Stimulated activated memory B cell treated with anti-CD40 and anti-IgM and Interleukin-4, amounts not matched to agents 10 μg/mL and 1 μg/mL and 100 μg/mL, for 72 hours (primary cell): Measurements from ENCODE around the gene CSNK2A3.

Experiments used
- ATAC-seq: fragments of 150-1000 bp; cut with Tn5 transposase; 2 replicates; pipeline ENCODE4 v1.10.0; 2021
- H3K27ac Mint-ChIP-seq: one replicate; pipeline ENCODE4 v1.8.0; 2022; ENCODE audit warnings: mild to moderate bottlenecking, mixed read lengths
- H3K27me3 Mint-ChIP-seq: one replicate; pipeline ENCODE4 v1.8.0; 2022; ENCODE audit warnings: mixed read lengths
- H3K36me3 Mint-ChIP-seq: one replicate; pipeline ENCODE4 v1.8.0; 2022; ENCODE audit warnings: mixed read lengths
- H3K4me1 Mint-ChIP-seq: one replicate; pipeline ENCODE4 v1.8.0; 2022; ENCODE audit warnings: mixed read lengths
- H3K4me3 Mint-ChIP-seq: one replicate; pipeline ENCODE4 v1.8.0; 2022; ENCODE audit warnings: mild to moderate bottlenecking, moderate library complexity, mixed read lengths
- H3K9me3 Mint-ChIP-seq: one replicate; pipeline ENCODE4 v1.8.0; 2022; ENCODE audit warnings: mixed read lengths

CSNK2A3 gene

DNA sequence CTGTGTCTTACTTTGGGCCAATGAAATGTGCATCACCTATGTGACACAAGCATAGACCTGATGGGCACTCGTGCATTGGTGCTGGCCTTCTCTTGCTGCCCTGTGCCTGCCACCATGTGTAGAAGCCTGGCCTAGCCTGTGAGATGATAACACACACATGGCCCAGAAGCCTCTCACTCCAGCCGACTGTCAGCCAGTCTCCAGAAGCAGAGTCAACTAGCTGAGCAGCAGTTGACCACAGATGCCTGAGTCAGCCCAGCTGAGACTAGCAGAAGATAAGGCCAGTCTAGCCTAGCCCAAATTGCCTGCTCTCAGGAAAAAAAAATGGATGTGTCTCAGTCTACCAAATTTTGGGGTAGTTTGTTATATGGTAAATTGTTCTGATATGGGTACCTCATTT, 46.2 kb downstream of the CSNK2A3 start:
- Mint-ChIP-seq H3K4me1 (no peaks in the 10 kb centered on the region), H3K36me3 (no peaks in the 10 kb centered on the region), H3K27me3 (peaks cover 8% of the 10 kb centered on the region), H3K4me3 (no peak overlapping the region), H3K9me3 (peaks cover 14% of the 10 kb centered on the region), H3K27ac (no peak overlapping the region)
- no peak for ATAC-seq

DNA sequence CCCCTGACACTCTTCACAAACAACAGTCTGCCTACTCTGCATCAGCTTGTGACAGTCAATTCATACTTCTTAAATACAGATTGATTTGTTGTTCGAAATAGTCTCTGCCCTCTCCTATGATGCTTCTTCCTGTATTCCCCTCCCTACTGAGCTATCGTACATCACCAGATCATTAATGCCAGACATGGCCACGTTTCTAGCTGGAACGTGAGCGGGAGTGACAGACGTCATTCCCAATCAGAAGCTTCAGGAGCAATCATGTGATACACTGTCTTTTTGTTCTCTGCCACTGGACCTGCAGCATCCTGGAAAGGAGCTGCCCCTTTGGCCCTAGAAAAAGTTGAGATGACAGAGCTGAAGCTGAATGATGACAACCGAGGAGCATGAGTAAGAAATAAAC, 48.5 kb downstream of the CSNK2A3 start:
- H3K27me3 Mint-ChIP-seq = peaks cover 29% of the 10 kb centered on the region
- H3K4me3 Mint-ChIP-seq = no peak overlapping the region
- no peaks in the 10 kb centered on the region for H3K4me1 Mint-ChIP-seq
- H3K9me3 Mint-ChIP-seq = peaks cover 4% of the 10 kb centered on the region
- ATAC-seq = no peak
- H3K27ac Mint-ChIP-seq = no peak overlapping the region
- H3K36me3 Mint-ChIP-seq = no peaks in the 10 kb centered on the region

- ATAC-seq = no peak
- H3K9me3 Mint-ChIP-seq = no peaks in the 10 kb centered on the region
- H3K4me1 Mint-ChIP-seq = no peaks in the 10 kb centered on the region
- no peak overlapping the region for H3K4me3 Mint-ChIP-seq
- peaks cover 29% of the 10 kb centered on the region for H3K27me3 Mint-ChIP-seq
- H3K36me3 Mint-ChIP-seq = no peaks in the 10 kb centered on the region
- no peak overlapping the region for H3K27ac Mint-ChIP-seq
Measured at GRCh38 chr11:11302565-11302964, 50.5 kb downstream of the CSNK2A3 start.
